ENCODE measurements around the gene ARID1B. TPM values are rescaled to one million over a fixed set of nuclear protein-coding genes. Genes with fewer than 3 reads are reported as not detected.

Gene ARID1B
- total RNA-seq, 2 donors from 2014 or later = 92.3 to 129 TPM

GRCh38 chr6:157094038-157094437 lies 316.9 kb downstream of the ARID1B start:
- DNase-seq (ENCODE audit: low spot score) = no peak
- ATAC-seq = peak; percentile 73 to 77
- peak overlapping the region; percentile 30 for H3K4me3 Mint-ChIP-seq
- H3K27ac Mint-ChIP-seq = peak overlapping the region; percentile 44 to 69
- H3K4me1 Mint-ChIP-seq (ENCODE audit: low read depth in 2 of 2) = peaks cover 28 to 30% of the 10 kb centered on the region in 2 donors
- H3K36me3 Mint-ChIP-seq = no peaks in the 10 kb centered on the region
- H3K27me3 Mint-ChIP-seq = no peaks in the 10 kb centered on the region
- H3K9me3 Mint-ChIP-seq = no peaks in the 10 kb centered on the region

- no peak for ATAC-seq
Observed at GRCh38 chr6:157095084-157095483, 317.9 kb downstream of the ARID1B start.

GRCh38 chr6:157095569-157095968 lies 318.4 kb downstream of the ARID1B start:
- no peak for DNase-seq (ENCODE audit: low spot score)
- no peaks in the 10 kb centered on the region for H3K36me3 Mint-ChIP-seq
- H3K9me3 Mint-ChIP-seq = no peaks in the 10 kb centered on the region
- H3K27ac Mint-ChIP-seq = no peak overlapping the region
- no peak overlapping the region for H3K4me3 Mint-ChIP-seq
- H3K4me1 Mint-ChIP-seq (ENCODE audit: low read depth in 2 of 2) = peaks cover 36 to 37% of the 10 kb centered on the region in 2 donors
- H3K27me3 Mint-ChIP-seq = no peaks in the 10 kb centered on the region
- no peak for ATAC-seq

More at GRCh38 chr6:157095084-157095483, 317.9 kb downstream of the ARID1B start:
- Mint-ChIP-seq H3K4me3 (no peak overlapping the region), H3K4me1 (ENCODE audit: low read depth in 2 of 2) (peaks cover 31 to 32% of the 10 kb centered on the region in 2 donors), H3K27ac (peak overlapping the region; percentile 44 to 69), H3K9me3 (no peaks in the 10 kb centered on the region), H3K36me3 (no peaks in the 10 kb centered on the region), H3K27me3 (no peaks in the 10 kb centered on the region)
- no peak for DNase-seq (ENCODE audit: low spot score)

- no peaks in the 10 kb centered on the region for H3K36me3 Mint-ChIP-seq
- DNase-seq (ENCODE audit: low spot score) = no peak
- no peak overlapping the region for H3K27ac Mint-ChIP-seq
- H3K27me3 Mint-ChIP-seq = no peaks in the 10 kb centered on the region
- no peaks in the 10 kb centered on the region for H3K9me3 Mint-ChIP-seq
- H3K4me1 Mint-ChIP-seq (ENCODE audit: low read depth in 2 of 2) = peaks cover 42% of the 10 kb centered on the region in 2 donors
- no peak overlapping the region for H3K4me3 Mint-ChIP-seq
- ATAC-seq = no peak
Observed at GRCh38 chr6:157096105-157096504, 318.9 kb downstream of the ARID1B start.

- Mint-ChIP-seq H3K9me3 (no peaks in the 10 kb centered on the region), H3K36me3 (no peaks in the 10 kb centered on the region), H3K4me3 (no peak overlapping the region), H3K27ac (no peak overlapping the region), H3K27me3 (no peaks in the 10 kb centered on the region), H3K4me1 (ENCODE audit: low read depth in 2 of 2) (peaks cover 46% of the 10 kb centered on the region in 2 donors)
- ATAC-seq = no peak
- DNase-seq (ENCODE audit: low spot score) = no peak
Observed at GRCh38 chr6:157096522-157096921, 319.3 kb downstream of the ARID1B start.

GRCh38 chr6:157097255-157097955 lies 320.2 kb downstream of the ARID1B start:
- no peak for DNase-seq (ENCODE audit: low spot score)
- no peaks in the 10 kb centered on the region for H3K27me3 Mint-ChIP-seq
- no peaks in the 10 kb centered on the region for H3K9me3 Mint-ChIP-seq
- H3K27ac Mint-ChIP-seq = no peak overlapping the region
- no peaks in the 10 kb centered on the region for H3K36me3 Mint-ChIP-seq
- peaks cover 47 to 49% of the 10 kb centered on the region in 2 donors for H3K4me1 Mint-ChIP-seq (ENCODE audit: low read depth in 2 of 2)
- ATAC-seq = no peak
- H3K4me3 Mint-ChIP-seq = no peak overlapping the region

- Mint-ChIP-seq H3K27ac (peak overlapping the region; percentile 68 to 89), H3K9me3 (no peaks in the 10 kb centered on the region), H3K36me3 (no peaks in the 10 kb centered on the region), H3K4me3 (no peak overlapping the region), H3K27me3 (no peaks in the 10 kb centered on the region), H3K4me1 (ENCODE audit: low read depth in 2 of 2) (peaks cover 41 to 44% of the 10 kb centered on the region in 2 donors)
- DNase-seq (ENCODE audit: low spot score) (no peak), ATAC-seq (no peak)
Observed at GRCh38 chr6:157098999-157099398, 321.8 kb downstream of the ARID1B start.

- no peaks in the 10 kb centered on the region for H3K36me3 Mint-ChIP-seq
- ATAC-seq (peak; percentile 95 to 99), DNase-seq (ENCODE audit: low spot score) (peak; percentile 82)
- peaks cover 37 to 44% of the 10 kb centered on the region in 2 donors for H3K4me1 Mint-ChIP-seq (ENCODE audit: low read depth in 2 of 2)
- H3K9me3 Mint-ChIP-seq = no peaks in the 10 kb centered on the region
- H3K4me3 Mint-ChIP-seq = peak overlapping the region; percentile 68
- peak overlapping the region; percentile 68 to 89 for H3K27ac Mint-ChIP-seq
- H3K27me3 Mint-ChIP-seq = no peaks in the 10 kb centered on the region
Observed at GRCh38 chr6:157099912-157100593, 322.9 kb downstream of the ARID1B start.

GRCh38 chr6:157101166-157101565 lies 324.0 kb downstream of the ARID1B start:
- Mint-ChIP-seq H3K4me3 (peak overlapping the region; percentile 68), H3K36me3 (no peaks in the 10 kb centered on the region), H3K4me1 (ENCODE audit: low read depth in 2 of 2) (peaks cover 41 to 46% of the 10 kb centered on the region in 2 donors), H3K27ac (peak overlapping the region; percentile 50 to 68), H3K27me3 (no peaks in the 10 kb centered on the region), H3K9me3 (no peaks in the 10 kb centered on the region)
- ATAC-seq (no peak), DNase-seq (ENCODE audit: low spot score) (no peak)

- Mint-ChIP-seq H3K27ac (peak overlapping the region in 1 of 2 donors; percentile 18), H3K36me3 (no peaks in the 10 kb centered on the region), H3K9me3 (no peaks in the 10 kb centered on the region), H3K4me3 (no peak overlapping the region), H3K27me3 (no peaks in the 10 kb centered on the region), H3K4me1 (ENCODE audit: low read depth in 2 of 2) (peaks cover 48 to 58% of the 10 kb centered on the region in 2 donors)
- ATAC-seq = no peak
- no peak for DNase-seq (ENCODE audit: low spot score)
Observed at GRCh38 chr6:157104803-157105202, 327.6 kb downstream of the ARID1B start.

GRCh38 chr6:157106487-157106886 lies 329.3 kb downstream of the ARID1B start:
- Mint-ChIP-seq H3K36me3 (no peaks in the 10 kb centered on the region), H3K9me3 (no peaks in the 10 kb centered on the region), H3K4me1 (ENCODE audit: low read depth in 2 of 2) (peaks cover 44 to 51% of the 10 kb centered on the region in 2 donors), H3K4me3 (peak overlapping the region; percentile 40), H3K27ac (peak overlapping the region in 1 of 2 donors; percentile 59), H3K27me3 (no peaks in the 10 kb centered on the region)
- DNase-seq (ENCODE audit: low spot score) (no peak), ATAC-seq (no peak)

- no peak for DNase-seq (ENCODE audit: low spot score)
- peaks cover 6% of the 10 kb centered on the region for H3K36me3 Mint-ChIP-seq
- no peaks in the 10 kb centered on the region for H3K27me3 Mint-ChIP-seq
- no peak for ATAC-seq
- no peaks in the 10 kb centered on the region for H3K9me3 Mint-ChIP-seq
- H3K27ac Mint-ChIP-seq = peak overlapping the region; percentile 22 to 29
- H3K4me1 Mint-ChIP-seq (ENCODE audit: low read depth in 2 of 2) = peaks cover 46 to 52% of the 10 kb centered on the region in 2 donors
- H3K4me3 Mint-ChIP-seq = peak overlapping the region; percentile 27
Observed at GRCh38 chr6:157107571-157107914, 330.4 kb downstream of the ARID1B start.

- no peak for DNase-seq (ENCODE audit: low spot score)
- Mint-ChIP-seq H3K4me1 (ENCODE audit: low read depth in 2 of 2) (peaks cover 46 to 52% of the 10 kb centered on the region in 2 donors), H3K9me3 (no peaks in the 10 kb centered on the region)
Observed at GRCh38 chr6:157107915-157108651, 330.9 kb downstream of the ARID1B start.

GRCh38 chr6:157108923-157109322 lies 331.7 kb downstream of the ARID1B start:
- H3K27me3 Mint-ChIP-seq = no peaks in the 10 kb centered on the region
- H3K9me3 Mint-ChIP-seq = no peaks in the 10 kb centered on the region
- H3K4me1 Mint-ChIP-seq (ENCODE audit: low read depth in 2 of 2) = peaks cover 50 to 52% of the 10 kb centered on the region in 2 donors
- DNase-seq (ENCODE audit: low spot score) = no peak
- peaks cover 6% of the 10 kb centered on the region for H3K36me3 Mint-ChIP-seq
- H3K27ac Mint-ChIP-seq = no peak overlapping the region
- no peak for ATAC-seq
- H3K4me3 Mint-ChIP-seq = no peak overlapping the region

More at GRCh38 chr6:157107915-157108651, 330.9 kb downstream of the ARID1B start:
- H3K36me3 Mint-ChIP-seq = peaks cover 6% of the 10 kb centered on the region
- peak; percentile 83 to 89 for ATAC-seq
- no peaks in the 10 kb centered on the region for H3K27me3 Mint-ChIP-seq
- H3K4me3 Mint-ChIP-seq = peak overlapping the region; percentile 27
- peak overlapping the region; percentile 22 to 29 for H3K27ac Mint-ChIP-seq

Data from natural killer cell treated with Interleukin-12 subunit alpha and Interleukin-12 subunit beta and Interleukin-15 and Interleukin-18, amount 100 ng/mL, for 72 hours (primary cell).